HG02852 (cell line): Measurements from ENCODE around the gene ART1.
"Not testable (repeated sequence)": the region's sequence is repeated elsewhere in the genome, so short reads cannot be mapped to it uniquely, and the experiment has no call there.

ENCODE experiments used
- ATAC-seq: cut with Tn5 transposase; IDR thresholded peaks from one replicate; pipeline ENCODE4 v1.9.1; 2021; ENCODE audit warnings: mild to moderate bottlenecking, moderate library complexity; ENCODE audit not compliant: unreplicated experiment

The ART1 gene

GRCh38 chr11:3631331-3631730 lies 13.6 kb upstream of the ART1 start:
- ATAC-seq, result no peak

- no peak for ATAC-seq
These were observed 12.8 kb upstream of the ART1 start for GRCh38 chr11:3632070-3632660.

- ATAC-seq, result no peak
These were observed 9.1 kb upstream of the ART1 start for GRCh38 chr11:3635641-3636375.

- ATAC-seq, result no peak
These were observed 7.7 kb upstream of the ART1 start for GRCh38 chr11:3637201-3637600.

GRCh38 chr11:3638513-3638912 lies 6.4 kb upstream of the ART1 start:
- no peak for ATAC-seq

- ATAC-seq, result no peak
These were observed 5.1 kb upstream of the ART1 start for GRCh38 chr11:3639841-3640240.

GRCh38 chr11:3641191-3641590 lies 3.7 kb upstream of the ART1 start:
- no peak for ATAC-seq

GRCh38 chr11:3641701-3642070 lies 3.2 kb upstream of the ART1 start, which contains the start of gene ART5:
ART5 (minus strand) TSS chr11:3641992; CDS start chr11:3641862, 130 bp downstream.
- no peak for ATAC-seq

- ATAC-seq, result no peak
These were observed 2.6 kb upstream of the ART1 start for GRCh38 chr11:3642071-3642951.

GRCh38 chr11:3643102-3643546 lies 1.8 kb upstream of the ART1 start:
- not testable (repeated sequence) for ATAC-seq

- ATAC-seq, result no peak
These were observed 624 bp downstream of the ART1 start for GRCh38 chr11:3645552-3645951.

- not testable (repeated sequence) for ATAC-seq
These were observed 3.9 kb downstream of the ART1 start for GRCh38 chr11:3648843-3649242.

GRCh38 chr11:3649374-3649773 lies 4.4 kb downstream of the ART1 start:
- ATAC-seq, result not testable (repeated sequence)

GRCh38 chr11:3652514-3652913 lies 7.6 kb downstream of the ART1 start:
- not testable (repeated sequence) for ATAC-seq

GRCh38 chr11:3655547-3655946 lies 10.6 kb downstream of the ART1 start:
- ATAC-seq, result no peak

GRCh38 chr11:3657331-3657730 lies 12.4 kb downstream of the ART1 start:
- ATAC-seq, result not testable (repeated sequence)

GRCh38 chr11:3658252-3658651 lies 13.3 kb downstream of the ART1 start:
- ATAC-seq, result no peak

GRCh38 chr11:3659595-3660515 lies 14.9 kb downstream of the ART1 start:
- no peak for ATAC-seq

GRCh38 chr11:3660960-3661359 lies 16.0 kb downstream of the ART1 start:
- no peak for ATAC-seq

- no peak for ATAC-seq
These were observed 17.9 kb downstream of the ART1 start for GRCh38 chr11:3662856-3663255.
